Kidney (tissue), 14 donors: ENCODE results near the gene B3GALT4. TPM values are rescaled to one million over a fixed set of nuclear protein-coding genes. Genes with fewer than 3 reads are reported as not detected.

Source experiments
- DNase-seq, 5 donors: peaks; one replicate each; pipeline ENCODE4 v3.0.0-alpha.2; 2013 to 2020
- FAIRE-seq: peaks from 2 replicates; lab custom pipeline; 2012; peaks lifted over from hg19 to GRCh38; lab: Jason Lieb, UNC
- H3K27ac ChIP-seq, 2 donors: one replicate each; pipeline ENCODE4 v1.7.0; 2013; ENCODE audit warnings: low read depth in 2 of 2, low read length in 2 of 2, inconsistent platforms in 1 of 2
- H3K27me3 ChIP-seq: one replicate; pipeline ENCODE4 v1.7.1; 2013; ENCODE audit warnings: low read length, inconsistent platforms; ENCODE audit not compliant: control insufficient read depth, insufficient read depth
- H3K36me3 ChIP-seq, 3 donors: one replicate each; pipeline versions ENCODE4 v1.7.0 to v1.7.1; 2013; ENCODE audit warnings: low read length in 3 of 3, control low read depth in 1 of 3, inconsistent platforms in 1 of 3; ENCODE audit not compliant: insufficient read depth in 3 of 3, control insufficient read depth in 2 of 3
- H3K4me1 ChIP-seq, 3 donors: one replicate each; pipeline versions ENCODE4 v1.7.0 to v1.7.1; 2013; ENCODE audit warnings: low read length in 3 of 3, inconsistent platforms in 1 of 3, low read depth in 1 of 3; ENCODE audit not compliant: control insufficient read depth in 2 of 3, insufficient read depth in 2 of 3
- H3K4me3 ChIP-seq, 3 donors: one replicate each; pipeline versions ENCODE4 v1.7.0 to v1.8.1; 2013; ENCODE audit warnings: low read length in 3 of 3, control low read depth in 1 of 3, inconsistent platforms in 1 of 3
- H3K9ac ChIP-seq, 3 donors: one replicate each; pipeline versions ENCODE4 v1.7.0 to v1.7.1; 2013; ENCODE audit warnings: low read length in 3 of 3, control low read depth in 1 of 3, inconsistent platforms in 1 of 3
- H3K9me3 ChIP-seq, 3 donors: one replicate each; pipeline versions ENCODE4 v1.7.0 to v1.7.1; 2013; ENCODE audit warnings: low read length in 3 of 3, control low read depth in 1 of 3, inconsistent platforms in 1 of 3; ENCODE audit not compliant: control insufficient read depth in 2 of 3, insufficient read depth in 1 of 3
- intact Hi-C: fragments of 100-400 bp; cut with DNase I; formaldehyde crosslinking; loops from one replicate; pipeline ENCODE4 v1.11.1; 2022
- polyA plus RNA-seq: library from polyadenylated mRNA; stranded (reverse); fragments of 350-450 nt; fragmentation: Illumina TruSeq; extraction: RNeasy Lipid Tissue Mini Kit (QIAGEN cat#74804); gene quantifications from one replicate; pipeline ENCODE4 v1.2.3, GENCODE V29; 2014; ENCODE audit warnings: low read depth, low replicate concordance; ENCODE audit not compliant: insufficient read depth
- total RNA-seq: library from RNA; stranded (reverse); fragmentation: NEBNext Ultra II Directional; extraction: Animal tissue kit (Norgen Biotek cat#: 25700); gene quantifications from one replicate; pipeline ENCODE4 v1.2.1, GENCODE V29; 2021
- TF ChIP-seq, protein P1 (sequence below): IDR thresholded peaks from 3 replicates; pipeline ENCODE4 v1.5.1; 2012; ENCODE audit warnings: mild to moderate bottlenecking, moderate library complexity, borderline replicate concordance; ENCODE audit not compliant: insufficient read depth; ENCODE audit errors: extremely low read depth
- donor health status: control.
- donor health status: control.
- donor health status: control.
- donor health status: control.
- donor health status: control.
- donor health status: DM: yes; HTN: yes; CAD: no.
- donor health status: Normal renal cell carcinoma (clear cell type).

B3GALT4 gene
- total and polyA plus RNA-seq, 2 donors from 2014 or later, result 14.0 to 20.2 TPM

DNA sequence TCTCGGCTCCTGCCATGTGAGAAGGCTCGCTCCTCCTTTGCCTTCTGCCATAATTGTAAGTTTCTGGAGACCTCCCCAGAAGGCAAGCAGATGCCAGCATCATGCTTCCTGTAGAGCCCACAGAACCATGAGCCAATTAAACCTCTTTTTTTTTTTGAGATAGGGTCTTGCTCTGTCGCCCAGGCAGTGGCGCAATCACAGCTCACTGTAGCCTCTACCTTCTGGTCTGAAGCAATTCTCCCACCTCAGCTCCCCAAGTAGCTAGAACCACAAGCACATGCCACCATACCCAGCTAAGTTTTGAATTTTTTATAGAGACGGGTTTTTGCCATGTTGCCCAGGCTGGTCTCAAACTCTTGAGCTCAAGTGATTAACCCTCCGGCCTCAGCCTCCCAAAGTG, 40.1 kb upstream of the B3GALT4 start:
- Histone ChIP-seq H3K27me3 (no peaks in the 10 kb centered on the region), H3K4me1 (no peaks in the 10 kb centered on the region), H3K36me3 (no peaks in the 10 kb centered on the region), H3K27ac (no peak overlapping the region), H3K4me3 (no peak overlapping the region), H3K9ac (no peak overlapping the region), H3K9me3 (no peaks in the 10 kb centered on the region)
- DNase-seq (no peak), FAIRE-seq (no peak)
- intact Hi-C loops, result no loop called here
- TF ChIP-seq, protein P1, sequence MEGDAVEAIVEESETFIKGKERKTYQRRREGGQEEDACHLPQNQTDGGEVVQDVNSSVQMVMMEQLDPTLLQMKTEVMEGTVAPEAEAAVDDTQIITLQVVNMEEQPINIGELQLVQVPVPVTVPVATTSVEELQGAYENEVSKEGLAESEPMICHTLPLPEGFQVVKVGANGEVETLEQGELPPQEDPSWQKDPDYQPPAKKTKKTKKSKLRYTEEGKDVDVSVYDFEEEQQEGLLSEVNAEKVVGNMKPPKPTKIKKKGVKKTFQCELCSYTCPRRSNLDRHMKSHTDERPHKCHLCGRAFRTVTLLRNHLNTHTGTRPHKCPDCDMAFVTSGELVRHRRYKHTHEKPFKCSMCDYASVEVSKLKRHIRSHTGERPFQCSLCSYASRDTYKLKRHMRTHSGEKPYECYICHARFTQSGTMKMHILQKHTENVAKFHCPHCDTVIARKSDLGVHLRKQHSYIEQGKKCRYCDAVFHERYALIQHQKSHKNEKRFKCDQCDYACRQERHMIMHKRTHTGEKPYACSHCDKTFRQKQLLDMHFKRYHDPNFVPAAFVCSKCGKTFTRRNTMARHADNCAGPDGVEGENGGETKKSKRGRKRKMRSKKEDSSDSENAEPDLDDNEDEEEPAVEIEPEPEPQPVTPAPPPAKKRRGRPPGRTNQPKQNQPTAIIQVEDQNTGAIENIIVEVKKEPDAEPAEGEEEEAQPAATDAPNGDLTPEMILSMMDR, result no peak

DNA sequence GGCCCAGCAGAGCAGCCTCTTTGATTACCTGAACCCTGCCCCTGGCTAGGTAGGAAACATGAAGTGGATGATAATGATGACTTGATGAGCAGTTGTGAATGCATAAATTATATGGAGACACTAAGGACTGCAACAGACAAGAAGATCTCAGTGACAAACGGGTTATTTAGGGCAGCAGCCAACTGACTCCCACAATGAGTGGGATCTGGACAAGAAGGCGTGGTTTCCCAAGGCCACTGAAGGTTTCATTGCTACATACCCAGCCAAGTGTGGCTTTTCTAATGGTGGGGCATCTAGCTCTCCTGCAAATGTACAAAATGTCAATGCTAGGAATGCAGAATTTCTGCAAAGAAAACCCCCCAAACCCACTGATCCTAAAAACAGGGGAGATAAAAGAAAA, 39.2 kb upstream of the B3GALT4 start:
- Histone ChIP-seq H3K27me3 (no peaks in the 10 kb centered on the region), H3K9ac (no peak overlapping the region), H3K27ac (no peak overlapping the region), H3K4me1 (no peaks in the 10 kb centered on the region), H3K9me3 (no peaks in the 10 kb centered on the region), H3K36me3 (no peaks in the 10 kb centered on the region), H3K4me3 (no peak overlapping the region)
- DNase-seq, result peak in 4 of 5 donors; percentile 22 to 42 (median 30)
- TF ChIP-seq, protein P1, result no peak
- intact Hi-C loops, result no loop called here
- no peak for FAIRE-seq

DNA sequence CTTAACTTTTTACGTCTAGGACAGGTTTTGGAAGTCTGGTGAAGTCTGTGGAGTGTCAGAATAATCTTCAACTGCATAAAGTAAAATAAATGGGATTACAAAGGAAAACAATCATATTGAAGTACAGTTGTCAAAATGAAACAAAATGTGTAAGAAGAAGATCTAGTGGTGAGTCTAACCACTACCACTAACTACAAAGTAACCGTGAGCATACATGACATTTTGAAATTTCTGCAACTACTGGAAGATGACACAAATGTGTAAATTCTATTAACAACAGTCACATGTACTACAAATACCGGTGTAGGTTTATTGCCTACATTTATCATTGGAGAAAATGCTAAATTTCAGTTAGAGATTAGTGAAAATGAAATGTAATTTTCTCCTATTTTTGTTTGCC, 35.0 kb upstream of the B3GALT4 start:
- Histone ChIP-seq H3K36me3 (no peaks in the 10 kb centered on the region), H3K4me1 (no peaks in the 10 kb centered on the region), H3K27me3 (no peaks in the 10 kb centered on the region), H3K9ac (no peak overlapping the region), H3K4me3 (no peak overlapping the region), H3K9me3 (no peaks in the 10 kb centered on the region), H3K27ac (no peak overlapping the region)
- intact Hi-C loops, result no loop called here
- FAIRE-seq (no peak), DNase-seq (no peak)
- TF ChIP-seq, protein P1, result no peak

DNA sequence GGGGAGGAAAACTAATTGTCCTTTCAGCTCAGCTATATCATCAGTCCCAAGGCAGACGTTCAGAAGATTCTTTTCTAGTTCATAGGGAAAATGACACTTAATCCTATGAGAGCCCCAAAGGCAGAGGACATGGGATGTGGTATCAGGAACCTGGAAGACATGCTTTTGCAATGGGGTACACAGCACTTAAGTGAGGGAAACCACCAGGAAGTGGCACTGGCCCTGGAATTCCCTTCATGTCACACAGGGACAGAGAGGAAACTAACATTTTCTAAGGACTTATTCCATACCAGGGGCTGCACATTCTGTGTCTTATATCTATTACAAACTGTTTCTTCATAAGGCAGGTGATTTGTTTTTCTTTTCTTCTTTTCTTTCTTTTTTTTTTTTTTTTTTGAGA, 33.4 kb upstream of the B3GALT4 start:
- FAIRE-seq, result no peak
- Histone ChIP-seq H3K27me3 (no peaks in the 10 kb centered on the region), H3K4me1 (peaks cover 0 to 5% (median 4%) of the 10 kb centered on the region in 3 donors), H3K9ac (no peak overlapping the region), H3K36me3 (no peaks in the 10 kb centered on the region), H3K4me3 (no peak overlapping the region), H3K9me3 (no peaks in the 10 kb centered on the region), H3K27ac (no peak overlapping the region)
- no peak for DNase-seq
- TF ChIP-seq, protein P1, result no peak
- intact Hi-C loops, result no loop called here
